ENCODE measurements around the gene CHMP2A. TPM values are rescaled to one million over a fixed set of nuclear protein-coding genes. Genes with fewer than 3 reads are reported as not detected.

CHMP2A gene
- total and polyA plus RNA-seq, 2 of the 4 experiments (the other 2 are of a cell fraction): 105 to 183 TPM

GRCh38 chr19:58551577-58552471 is 3.1 kb downstream of the CHMP2A start:
- BruUV-seq (replicated peaks): TSS peak; percentile 83
- H3K27me3 ChIP-seq (ENCODE audit: control insufficient read depth, insufficient read depth, low read length): no peaks in the 10 kb centered on the region
- TF ChIP-seq CHD1 (IDR thresholded peaks at IDR 0.05; ENCODE audit: low read depth, low read length): no peak
- TF ChIP-seq RFX5 (IDR thresholded peaks at IDR 0.05; ENCODE audit: low read depth, low read length): no peak
- TF ChIP-seq NFE2L2 (IDR thresholded peaks at IDR 0.05; ENCODE audit: low read depth, low read length): no peak
- no peak for TF ChIP-seq RCOR1 (IDR thresholded peaks at IDR 0.05; ENCODE audit: insufficient replicate concordance, low read length)
- no peak for TF ChIP-seq POLR2A (IDR thresholded peaks at IDR 0.05; ENCODE audit: low read depth, low read length)
- TF ChIP-seq ELK1 (IDR thresholded peaks at IDR 0.05; ENCODE audit: borderline replicate concordance, low read depth, low read length): no peak
- TF ChIP-seq CEBPB (IDR thresholded peaks at IDR 0.05; ENCODE audit: low read depth, low read length): no peak
- TF ChIP-seq FOS (IDR thresholded peaks at IDR 0.05; ENCODE audit: low read depth, low read length): no peak
- no peak for TF ChIP-seq CTCF (conservative IDR thresholded peaks at IDR 0.05; ENCODE audit: low read depth, low read length)
- TF ChIP-seq MAZ (IDR thresholded peaks at IDR 0.05; ENCODE audit: borderline replicate concordance, low read depth, low read length): no peak
- TF ChIP-seq MXI1 (IDR thresholded peaks at IDR 0.05; ENCODE audit: borderline replicate concordance, low read depth, low read length): no peak
- no peak for TF ChIP-seq RAD21 (IDR thresholded peaks at IDR 0.05; ENCODE audit: low read length)
- no peak for TF ChIP-seq MAFK (IDR thresholded peaks at IDR 0.05; ENCODE audit: low read depth, low read length)
- TF ChIP-seq SMC3 (IDR thresholded peaks at IDR 0.05; ENCODE audit: low read depth, low read length): no peak
- TF ChIP-seq USF2 (IDR thresholded peaks at IDR 0.05; ENCODE audit: low read depth, low read length): no peak

More at GRCh38 chr19:58551577-58552471, 3.1 kb downstream of the CHMP2A start:
- Histone ChIP-seq H2BK120ac (ENCODE audit: low read depth, low read length) (no peak overlapping the region), H3K4ac (ENCODE audit: low read depth, low read length) (no peak overlapping the region), H2BK15ac (ENCODE audit: low read depth, low read length) (no peak overlapping the region), H3K79me1 (ENCODE audit: low read depth in 1 of 2, low read length in 2 of 2) (peaks cover 27 to 83% of the 10 kb centered on the region in 2 experiments), H3K18ac (ENCODE audit: low read depth, low read length) (no peak overlapping the region), H2BK5ac (ENCODE audit: low read depth, low read length, poor library complexity, severe bottlenecking) (no peak overlapping the region), H4K8ac (ENCODE audit: low read depth in 2 of 2, low read length in 2 of 2) (no peak overlapping the region), H2BK20ac (ENCODE audit: low read depth, low read length) (no peak overlapping the region), H3K4me3 (ENCODE audit: insufficient read depth, low read depth, low read length) (no peak overlapping the region), H3K9ac (ENCODE audit: low read depth, low read length) (no peak overlapping the region), H3K27ac (ENCODE audit: insufficient read depth, low read length) (no peak overlapping the region), H2AFZ (replicated peaks; ENCODE audit: low read length, poor library complexity) (no peak overlapping the region), H3K9me1 (ENCODE audit: insufficient read depth, low read length) (peaks cover 22% of the 10 kb centered on the region), H2AK5ac (ENCODE audit: low read depth, low read length) (no peak overlapping the region), H4K20me1 (ENCODE audit: insufficient read depth, low read length) (peaks cover 50% of the 10 kb centered on the region), H3K4me2 (ENCODE audit: low read depth, low read length) (no peak overlapping the region), H3K14ac (replicated peaks; ENCODE audit: low read depth, low read length) (no peak overlapping the region), H3K4me1 (ENCODE audit: control insufficient read depth, insufficient read depth, low read length) (peaks cover 16% of the 10 kb centered on the region), H3K56ac (ENCODE audit: extremely low read depth, insufficient read depth, low read length) (no peak overlapping the region), H4K91ac (ENCODE audit: insufficient read depth, low read depth, low read length) (no peak overlapping the region), H3K9me3 (ENCODE audit: control insufficient read depth, insufficient read depth, low read length) (no peaks in the 10 kb centered on the region), H2AK9ac (replicated peaks; ENCODE audit: low read depth, low read length, poor library complexity) (peak overlapping the region; percentile 42), H4K5ac (ENCODE audit: low read depth, low read length) (no peak overlapping the region), H3K36me3 (ENCODE audit: control insufficient read depth, insufficient read depth, low read length) (peaks cover 68% of the 10 kb centered on the region), H3K23ac (ENCODE audit: low read depth, low read length) (no peak overlapping the region)
- dilution Hi-C loops (cut with HindIII; ENCODE audit: low sequenced_read_pairs, unreplicated experiment) (no loop called here), intact Hi-C loops (cut with micrococcal nuclease) (no loop called here), in situ Hi-C loops (cut with MboI; ENCODE audit: low sequenced_read_pairs) (no loop called here)
- ChIA-PET CTCF (no interaction called here), POLR2A (ENCODE audit: unreplicated experiment) (no interaction called here)
- 100% methylated on average over 7 of the region's 18 CpGs; no CpG with 5 or more reads in 1 of the 2 experiments for WGBS, 2 experiments (ENCODE audit: extremely low coverage in 2 of 2, insufficient read length in 1 of 2)
- DNase-seq (no peak), ATAC-seq (ENCODE audit: low read depth) (no peak)
